Panc1 (cell line): ENCODE data around the gene SCN1B. TPM values are rescaled to one million over a fixed set of nuclear protein-coding genes. Genes with fewer than 3 reads are reported as not detected.

Source experiments
- ATAC-seq: fragments of 200-7000 bp; cut with Tn5 transposase; 2 replicates; pipeline ENCODE4 v1.9.1; 2020; ENCODE audit warnings: mild to moderate bottlenecking, moderate library complexity
- BruUV-seq: library from RNA; stranded (reverse); fragments of 400-500 nt; replicated peaks from 2 replicates; lab custom pipeline; 2021; lab: Mats Ljungman, UMichigan
- CTCF ChIA-PET: fragments of 300-600 bp; sonication (Branson Sonifier 250); formaldehyde crosslinking; loops from one replicate; lab custom pipeline; 2022; ENCODE audit warnings: antibody characterized with exemption; lab: Charles Lee
- POLR2A ChIA-PET: fragments of 300-600 bp; sonication (Branson Sonifier 250); formaldehyde crosslinking; loops from one replicate; lab custom pipeline; 2022; ENCODE audit warnings: antibody characterized with exemption; lab: Charles Lee
- DNase-seq: peaks from one replicate; pipeline ENCODE4 v3.0.0-alpha.2; 2010; ENCODE audit warnings: low read depth, low spot score
- H3K27ac ChIP-seq: 2 replicates; pipeline ENCODE4 v1.5.1; 2011; ENCODE audit warnings: mild to moderate bottlenecking, low read length, inconsistent platforms
- H3K27me3 ChIP-seq: fragments of 200-500 bp; sonication (Bioruptor generic); 2 replicates; pipeline ENCODE4 v1.6.0; 2014; ENCODE audit warnings: low read length, inconsistent platforms; ENCODE audit not compliant: control insufficient read depth, insufficient read depth
- H3K36me3 ChIP-seq: fragments of 200-500 bp; sonication (Bioruptor generic); 2 replicates; pipeline ENCODE4 v1.5.1; 2014; ENCODE audit warnings: inconsistent platforms, mild to moderate bottlenecking, low read length, moderate library complexity; ENCODE audit not compliant: control insufficient read depth, insufficient read depth
- H3K4me1 ChIP-seq: 2 replicates; pipeline ENCODE4 v1.5.1; 2011; ENCODE audit warnings: inconsistent platforms, mild to moderate bottlenecking, low read length, moderate library complexity; ENCODE audit not compliant: control insufficient read depth, insufficient read depth
- H3K4me3 ChIP-seq, 2 experiments: 2 replicates each; pipeline ENCODE4 v1.5.1; 2011 to 2012; ENCODE audit warnings: low read depth in 2 of 2, low read length in 2 of 2, mild to moderate bottlenecking in 2 of 2, inconsistent platforms in 1 of 2, moderate library complexity in 1 of 2
- H3K9me3 ChIP-seq: fragments of 200-500 bp; sonication (Bioruptor generic); 2 replicates; pipeline ENCODE4 v1.5.1; 2014; ENCODE audit warnings: low read depth, mild to moderate bottlenecking, inconsistent platforms, low read length, moderate library complexity; ENCODE audit not compliant: control insufficient read depth, insufficient read depth
- CTCF ChIP-seq: fragments of 450-650 bp; IDR thresholded peaks from 2 replicates; pipeline ENCODE4 v1.5.1; 2017; ENCODE audit warnings: mild to moderate bottlenecking
- POLR2AphosphoS5 ChIP-seq: IDR thresholded peaks from 2 replicates; pipeline ENCODE4 v1.6.1; 2012; ENCODE audit warnings: mild to moderate bottlenecking, low read depth, low read length, moderate library complexity
- REST ChIP-seq, 2 experiments: IDR thresholded peaks; 2 replicates each; pipeline ENCODE4 v1.6.1; 2011 to 2012; ENCODE audit warnings: low read depth in 2 of 2, control low read depth in 1 of 2, low read length in 1 of 2, mild to moderate bottlenecking in 1 of 2, moderate library complexity in 1 of 2; ENCODE audit not compliant: insufficient read depth in 1 of 2
- SIN3A ChIP-seq: IDR thresholded peaks from 2 replicates; pipeline ENCODE4 v1.6.1; 2012; ENCODE audit warnings: low read depth, mild to moderate bottlenecking, low read length, moderate library complexity, borderline replicate concordance; ENCODE audit not compliant: insufficient read depth
- TCF7L2 ChIP-seq: IDR thresholded peaks from 2 replicates; pipeline ENCODE4 v1.6.1; 2011; ENCODE audit warnings: mild to moderate bottlenecking, low read depth, low read length, inconsistent platforms
- in situ Hi-C: cut with HindIII; loops from 2 replicates; pipeline ENCODE4 v1.10.0; 2016; ENCODE audit warnings: low sequenced_read_pairs, low pct_unique_long_range_greater_than_20kb
- intact Hi-C: fragments of 100-400 bp; cut with micrococcal nuclease; formaldehyde crosslinking; loops from one replicate; pipeline ENCODE4 v1.10.0; 2022; ENCODE audit not compliant: unreplicated experiment
- total RNA-seq: library from RNA; stranded (reverse); gene quantifications from one replicate; pipeline ENCODE4 v1.2.1, GENCODE V29; 2021; ENCODE audit not compliant: unreplicated experiment

The SCN1B gene
- total RNA-seq, 1 experiment from 2014 or later: 4.6 TPM

GRCh38 chr19:35015270-35015953 lies 14.9 kb upstream of the SCN1B start:
- Histone ChIP-seq H3K27ac (no peak overlapping the region), H3K4me3 (no peak overlapping the region), H3K36me3 (no peaks in the 10 kb centered on the region), H3K4me1 (no peaks in the 10 kb centered on the region), H3K27me3 (no peaks in the 10 kb centered on the region), H3K9me3 (no peaks in the 10 kb centered on the region)
- no peak for DNase-seq
- in situ Hi-C loops: no loop called here
- ChIA-PET POLR2A (no interaction called here), CTCF (no interaction called here)
- no TSS peak for BruUV-seq
- ATAC-seq: 0 out of 2 replicates have a peak, but pooled peaks have one; percentile 5
- intact Hi-C loops: no loop called here
- TF ChIP-seq CTCF (no peak), POLR2AphosphoS5 (no peak), SIN3A (no peak), TCF7L2 (no peak), REST (IDR thresholded peaks at IDR 0.05; ENCODE audit: insufficient read depth in 1 of 2, low read depth in 2 of 2, low read length in 1 of 2) (no peak)

- no peak for DNase-seq
- intact Hi-C loops: no loop called here
- no peak overlapping the region for H3K4me3 ChIP-seq
- H3K27ac ChIP-seq: no peak overlapping the region
- CTCF ChIA-PET: no interaction called here
- H3K9me3 ChIP-seq: no peaks in the 10 kb centered on the region
- POLR2A ChIA-PET: interaction anchor here (0.7 kb wide), 1 partner anchor 21 kb away, joined by 13 read pairs; no protein-coding TSS in a partner anchor
- no peaks in the 10 kb centered on the region for H3K36me3 ChIP-seq
- no TSS peak for BruUV-seq
- ATAC-seq: no peak
- no peaks in the 10 kb centered on the region for H3K4me1 ChIP-seq
- TF ChIP-seq TCF7L2: no peak
- in situ Hi-C loops: no loop called here
- no peaks in the 10 kb centered on the region for H3K27me3 ChIP-seq
Observed at GRCh38 chr19:35015954-35016351, 14.3 kb upstream of the SCN1B start.

- no peak for ATAC-seq
- BruUV-seq: no TSS peak
- intact Hi-C loops: no loop called here
Observed at GRCh38 chr19:35017507-35017906, 12.8 kb upstream of the SCN1B start.

More at GRCh38 chr19:35017507-35017906, 12.8 kb upstream of the SCN1B start:
- ChIA-PET CTCF (no interaction called here), POLR2A (no interaction called here)
- DNase-seq: no peak
- no peak overlapping the region for H3K4me3 ChIP-seq
- TF ChIP-seq POLR2AphosphoS5: no peak
- no peak for TF ChIP-seq SIN3A
- no peak for TF ChIP-seq CTCF
- TF ChIP-seq TCF7L2: no peak
- no peak for TF ChIP-seq REST (IDR thresholded peaks at IDR 0.05; ENCODE audit: insufficient read depth in 1 of 2, low read depth in 2 of 2, low read length in 1 of 2)
- no peak overlapping the region for H3K27ac ChIP-seq
- no peaks in the 10 kb centered on the region for H3K36me3 ChIP-seq
- H3K4me1 ChIP-seq: no peaks in the 10 kb centered on the region
- H3K9me3 ChIP-seq: no peaks in the 10 kb centered on the region
- no peaks in the 10 kb centered on the region for H3K27me3 ChIP-seq
- in situ Hi-C loops: no loop called here
